Urinary bladder (tissue), 4 donors: ENCODE measurements around the gene SCNN1B. TPM values are rescaled to one million over a fixed set of nuclear protein-coding genes. Genes with fewer than 3 reads are reported as not detected.
"Not testable (repeated sequence)": the region's sequence is repeated elsewhere in the genome, so short reads cannot be mapped to it uniquely, and the experiment has no call there.

ENCODE experiments used
- DNase-seq: peaks from one replicate; pipeline ENCODE4 v3.0.0-alpha.2; 2015; ENCODE audit errors: extremely low spot score
- H3K27ac ChIP-seq: one replicate; pipeline ENCODE4 v1.5.1; 2013; ENCODE audit warnings: low read depth, mild to moderate bottlenecking, moderate library complexity
- H3K36me3 ChIP-seq: one replicate; pipeline ENCODE4 v1.6.1; 2013; ENCODE audit warnings: mild to moderate bottlenecking, moderate library complexity; ENCODE audit not compliant: insufficient read depth
- H3K4me1 ChIP-seq: one replicate; pipeline ENCODE4 v1.6.1; 2013; ENCODE audit warnings: mild to moderate bottlenecking, moderate library complexity; ENCODE audit not compliant: insufficient read depth
- H3K4me3 ChIP-seq: one replicate; pipeline ENCODE4 v1.5.1; 2013; ENCODE audit warnings: low read depth, low read length
- WGBS: extraction: QIAGEN DNeasy Blood & Tissue Kit; methylation state at CpG from one replicate; pipeline ENCODE4 v1.1.7; 2013; 5-methylcytosine and 5-hydroxymethylcytosine counted together
- polyA plus RNA-seq: library from polyadenylated mRNA; stranded (reverse); fragments of 200-250 nt; gene quantifications from one replicate; pipeline ENCODE4 v1.2.3, GENCODE V29; 2013
- total RNA-seq: library from RNA; depleted of rRNA; stranded (reverse); fragments of >200 nt; gene quantifications from one replicate; pipeline ENCODE4 v1.2.3, GENCODE V29; 2014
- donor health status: healthy with polysubstance abuse.
- donor health status: healthy.

The SCNN1B gene
- total and polyA plus RNA-seq, 2 donors: 3.0 to 6.0 TPM

DNA sequence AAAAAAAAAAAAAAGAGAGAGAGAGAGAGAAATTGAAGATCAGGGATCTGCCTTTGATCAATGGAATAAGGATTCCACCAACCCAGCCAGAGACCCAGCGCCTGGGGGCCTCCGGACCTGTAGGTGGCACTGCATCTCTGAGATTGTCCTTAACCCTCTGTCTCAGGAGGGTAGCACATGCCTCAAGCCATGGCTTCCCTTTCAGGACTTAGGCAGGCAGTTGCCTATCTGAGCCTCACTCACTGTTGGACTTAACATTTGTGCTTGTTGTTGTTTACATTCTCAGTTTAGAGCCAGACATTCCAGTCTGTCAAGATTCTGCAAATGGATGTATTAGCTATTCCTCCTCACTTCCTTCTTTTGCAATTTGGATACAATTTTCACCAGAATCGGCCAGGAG is 5.1 kb upstream of the SCNN1B start:
- 67% methylated on average over 3 of the region's 3 CpGs for WGBS
- no peak overlapping the region for H3K27ac ChIP-seq
- H3K4me3 ChIP-seq: no peak overlapping the region
- H3K4me1 ChIP-seq: peaks cover 1% of the 10 kb centered on the region
- no peaks in the 10 kb centered on the region for H3K36me3 ChIP-seq
- no peak for DNase-seq

DNA sequence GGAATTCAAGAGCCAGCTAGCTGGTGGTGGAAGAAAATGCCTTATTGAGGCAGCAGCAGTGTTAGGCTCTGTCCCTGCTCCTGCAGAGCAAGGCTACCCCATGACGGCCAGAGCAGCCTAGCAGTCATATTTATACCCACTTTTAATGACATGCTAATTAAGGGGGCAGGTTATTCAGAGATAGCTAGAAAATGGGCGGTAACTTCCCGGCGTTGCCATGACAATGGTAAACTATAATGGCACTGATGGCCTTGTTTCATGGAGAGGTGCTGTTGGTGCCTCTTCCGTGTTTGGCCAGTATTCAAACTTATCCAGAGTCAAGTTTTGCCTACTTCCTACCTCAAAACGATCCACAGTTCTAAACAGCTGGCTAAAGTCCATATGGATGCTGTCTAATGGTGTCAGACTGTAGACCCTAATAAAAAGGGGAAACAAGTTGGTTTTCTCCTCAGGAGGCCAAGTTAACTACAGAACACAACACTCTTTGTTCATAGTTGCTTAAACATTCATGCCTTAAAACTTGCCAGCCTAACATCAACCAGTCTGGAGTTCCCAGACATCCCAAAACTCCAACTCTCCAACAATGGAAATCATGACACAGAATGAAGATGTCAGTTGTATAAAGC is 3.7 kb upstream of the SCNN1B start:
- no peak for DNase-seq
- H3K36me3 ChIP-seq: no peaks in the 10 kb centered on the region
- H3K27ac ChIP-seq: no peak overlapping the region
- H3K4me3 ChIP-seq: no peak overlapping the region
- 65% methylated on average over 6 of the region's 6 CpGs for WGBS
- H3K4me1 ChIP-seq: peaks cover 3% of the 10 kb centered on the region

DNA sequence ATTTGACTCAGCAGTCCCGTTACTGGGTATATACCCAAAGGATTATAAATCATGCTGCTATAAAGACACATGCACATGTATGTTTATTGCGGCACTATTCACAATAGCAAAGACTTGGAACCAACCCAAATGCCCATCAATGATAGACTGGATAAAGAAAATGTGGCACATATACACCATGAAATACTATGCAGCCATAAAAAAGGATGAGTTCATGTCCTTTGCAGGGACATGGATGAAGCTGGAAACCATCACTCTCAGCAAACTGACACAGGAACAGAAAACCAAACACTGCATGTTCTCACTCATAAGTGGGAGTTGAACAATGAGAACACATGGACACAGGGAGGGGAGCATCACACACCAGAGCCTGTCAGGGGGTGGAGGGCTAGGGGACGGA is 2.3 kb upstream of the SCNN1B start:
- not testable (repeated sequence) for DNase-seq, H3K36me3 ChIP-seq, H3K4me3 ChIP-seq, H3K27ac ChIP-seq, H3K4me1 ChIP-seq
- WGBS: 45% methylated on average over 2 of the region's 3 CpGs

DNA sequence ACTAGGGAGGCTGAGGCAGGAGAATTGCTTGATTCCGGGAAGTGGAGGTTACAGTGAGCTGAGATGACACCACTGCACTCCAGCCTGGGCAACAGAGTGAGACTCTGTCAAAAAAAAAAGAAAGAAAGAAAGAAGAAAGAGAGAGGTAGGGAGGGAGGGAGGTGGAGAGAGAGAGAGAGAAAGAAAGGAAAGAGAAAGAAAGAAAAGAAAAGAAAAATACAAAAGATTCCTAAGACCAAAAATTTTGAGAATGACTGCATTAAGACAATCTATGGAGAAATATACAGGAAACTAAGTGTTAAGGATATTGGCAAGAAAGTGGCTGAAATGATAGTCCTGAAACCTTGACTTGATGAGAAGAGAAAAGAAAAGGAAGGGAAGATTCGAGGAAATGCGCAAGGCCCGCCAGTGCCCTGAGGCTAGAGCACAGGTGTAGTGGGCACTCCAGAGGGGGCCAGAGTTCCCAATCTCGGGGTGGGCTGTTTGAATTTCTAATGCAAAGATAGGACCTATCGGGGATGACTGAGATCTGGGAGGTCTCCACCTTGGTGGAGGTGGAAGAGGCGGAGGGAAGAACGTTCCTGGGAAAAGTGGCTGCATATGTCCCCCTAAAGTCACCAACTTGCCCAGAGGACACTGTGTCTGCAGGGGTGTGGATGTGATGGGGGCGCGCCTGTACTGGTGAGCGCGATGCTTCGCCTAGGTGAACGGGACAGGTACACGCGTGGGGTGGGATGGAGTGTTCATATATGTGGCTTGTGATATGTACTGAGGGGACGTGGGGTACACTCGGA is 654 bp upstream of the SCNN1B start:
- 18% methylated on average over 18 of the region's 18 CpGs for WGBS
- DNase-seq: no peak
- H3K4me3 ChIP-seq: no peak overlapping the region

GRCh38 chr16:23303685-23304084 is 1.6 kb downstream of the SCNN1B start:
- Histone ChIP-seq H3K4me3 (no peak overlapping the region), H3K36me3 (no peaks in the 10 kb centered on the region), H3K4me1 (peaks cover 2% of the 10 kb centered on the region), H3K27ac (no peak overlapping the region)
- WGBS: 78% methylated on average over 7 of the region's 7 CpGs
- DNase-seq: no peak

More for the DNA sequence above, 654 bp upstream of the SCNN1B start:
- peaks cover 2% of the 10 kb centered on the region for H3K4me1 ChIP-seq
- no peaks in the 10 kb centered on the region for H3K36me3 ChIP-seq
- no peak overlapping the region for H3K27ac ChIP-seq

DNA sequence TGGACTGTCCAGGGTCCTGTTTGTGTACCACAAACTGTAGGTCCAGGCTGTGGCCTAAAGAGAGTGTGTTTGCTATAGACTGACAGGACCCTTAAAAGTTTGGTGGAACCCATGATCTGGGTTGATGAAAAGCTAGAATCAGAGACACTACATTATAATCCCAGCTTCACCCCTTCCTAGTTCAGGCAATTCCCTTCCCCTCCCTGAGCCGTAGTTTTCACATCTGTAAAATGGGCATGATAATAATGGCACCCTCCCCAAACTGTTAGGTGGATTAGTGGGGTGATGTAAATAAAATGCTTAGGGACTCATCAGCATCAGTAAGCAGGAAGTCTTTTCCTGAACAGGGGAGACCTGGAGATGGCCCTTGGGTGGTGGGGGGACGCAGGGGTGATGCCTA is 2.5 kb downstream of the SCNN1B start:
- Histone ChIP-seq H3K36me3 (no peaks in the 10 kb centered on the region), H3K4me1 (peaks cover 2% of the 10 kb centered on the region), H3K27ac (no peak overlapping the region), H3K4me3 (no peak overlapping the region)
- WGBS: 75% methylated on average over 2 of the region's 2 CpGs
- DNase-seq: no peak

- no peak for DNase-seq
These were observed 4.3 kb downstream of the SCNN1B start for GRCh38 chr16:23306199-23307100.

DNA sequence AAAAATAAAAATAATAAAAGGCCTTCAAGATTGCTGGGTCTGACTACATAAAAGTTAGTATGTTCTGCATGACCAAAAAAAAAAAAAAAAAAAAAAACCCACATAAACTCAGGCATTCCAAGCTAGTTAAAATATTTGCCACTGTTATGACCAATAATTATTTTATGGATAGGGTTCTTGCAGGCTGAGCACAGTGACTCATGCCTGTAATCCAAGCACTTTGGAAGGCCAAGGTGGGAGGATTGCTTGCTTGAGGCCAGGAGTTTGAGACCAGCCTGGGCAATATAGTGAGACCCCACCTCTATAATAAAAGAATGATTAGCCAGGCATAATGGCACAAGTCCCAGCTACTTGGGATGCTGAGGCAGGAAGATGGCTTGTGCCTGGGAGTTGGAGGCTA is 8.1 kb downstream of the SCNN1B start:
- no peak for DNase-seq
- Histone ChIP-seq H3K36me3 (no peaks in the 10 kb centered on the region), H3K27ac (no peak overlapping the region), H3K4me3 (no peak overlapping the region), H3K4me1 (no peaks in the 10 kb centered on the region)

More at GRCh38 chr16:23306199-23307100, 4.3 kb downstream of the SCNN1B start:
- no peak overlapping the region for H3K4me3 ChIP-seq
- H3K4me1 ChIP-seq: peaks cover 2% of the 10 kb centered on the region
- no peaks in the 10 kb centered on the region for H3K36me3 ChIP-seq
- 79% methylated on average over 7 of the region's 7 CpGs for WGBS
- no peak overlapping the region for H3K27ac ChIP-seq

- Histone ChIP-seq H3K4me1 (no peaks in the 10 kb centered on the region), H3K4me3 (no peak overlapping the region), H3K27ac (no peak overlapping the region), H3K36me3 (no peaks in the 10 kb centered on the region)
- no peak for DNase-seq
- WGBS: 94% methylated on average over 5 of the region's 5 CpGs
These were observed 8.6 kb downstream of the SCNN1B start for GRCh38 chr16:23310744-23311143.

DNA sequence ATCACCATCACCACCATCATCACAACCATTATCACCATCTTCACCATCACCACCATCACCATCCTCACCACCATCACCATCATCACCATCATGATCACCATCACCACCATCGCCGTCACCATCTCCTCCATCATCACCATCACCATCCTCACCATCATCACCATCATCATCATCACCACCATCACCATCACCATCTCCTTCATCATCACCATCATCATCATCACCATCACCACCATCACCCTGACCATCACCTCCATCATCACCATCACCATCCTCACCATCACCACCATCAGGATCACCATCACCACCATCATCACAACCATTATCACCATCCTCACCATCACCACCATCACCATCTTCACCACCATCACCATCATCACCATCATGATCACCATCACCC is 14.1 kb downstream of the SCNN1B start:
- H3K4me1 ChIP-seq: no peaks in the 10 kb centered on the region
- no peaks in the 10 kb centered on the region for H3K36me3 ChIP-seq
- H3K4me3 ChIP-seq: no peak overlapping the region
- no peak overlapping the region for H3K27ac ChIP-seq
- DNase-seq: no peak
- WGBS: 95% methylated on average over 2 of the region's 2 CpGs

- Histone ChIP-seq H3K4me1 (no peaks in the 10 kb centered on the region), H3K27ac (no peak overlapping the region), H3K4me3 (no peak overlapping the region), H3K36me3 (no peaks in the 10 kb centered on the region)
- 82% methylated on average over 2 of the region's 2 CpGs for WGBS
- no peak for DNase-seq
These were observed 14.6 kb downstream of the SCNN1B start for GRCh38 chr16:23316634-23317265.

- no peaks in the 10 kb centered on the region for H3K36me3 ChIP-seq
- H3K27ac ChIP-seq: no peak overlapping the region
- no peak overlapping the region for H3K4me3 ChIP-seq
- no peak for DNase-seq
- 47% methylated on average over 8 of the region's 8 CpGs for WGBS
- no peaks in the 10 kb centered on the region for H3K4me1 ChIP-seq
These were observed 15.2 kb downstream of the SCNN1B start for GRCh38 chr16:23317266-23317661.

DNA sequence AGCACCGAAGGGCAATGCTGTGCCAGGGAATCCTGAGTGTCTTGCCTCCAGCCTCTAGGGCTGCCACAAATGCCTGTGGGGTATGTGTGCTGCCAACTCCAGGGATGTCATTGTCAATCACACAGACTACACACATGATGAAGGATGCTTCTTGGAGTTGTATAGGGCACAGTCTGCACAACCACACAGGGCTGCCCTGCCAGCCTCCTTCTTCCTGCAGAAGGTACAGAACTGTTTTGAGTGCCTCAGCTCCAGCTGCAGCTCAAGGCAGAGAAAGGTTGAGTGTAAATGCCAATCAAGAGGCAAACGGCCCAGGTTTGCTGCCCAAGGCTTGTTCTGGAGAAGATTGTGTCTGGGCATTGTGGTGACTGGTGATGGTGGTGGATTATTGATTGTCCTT is 15.6 kb downstream of the SCNN1B start:
- DNase-seq: no peak
- Histone ChIP-seq H3K36me3 (no peaks in the 10 kb centered on the region), H3K4me3 (no peak overlapping the region), H3K27ac (no peak overlapping the region), H3K4me1 (no peaks in the 10 kb centered on the region)
- WGBS: 59% methylated on average over 2 of the region's 2 CpGs
